Small intestine (tissue), 7 donors: Measurements from ENCODE around the gene MFAP4. TPM values are rescaled to one million over a fixed set of nuclear protein-coding genes. Genes with fewer than 3 reads are reported as not detected.
A peak's percentile ranks its signal among the peaks of the same experiment; 100 is the strongest.

Experiments
- DNase-seq, 2 donors: peaks; one replicate each; pipeline versions ENCODE4 v3.0.0 to v3.0.0-alpha.2; 2013
- FAIRE-seq: peaks from 2 replicates; lab custom pipeline; 2012; peaks lifted over from hg19 to GRCh38; lab: Jason Lieb, UNC
- H3K27ac ChIP-seq, 3 donors: one replicate each; pipeline ENCODE4 v1.5.1; 2013; ENCODE audit warnings: low read length in 2 of 3, mild to moderate bottlenecking in 2 of 3, control low read depth in 1 of 3, inconsistent platforms in 1 of 3, low read depth in 1 of 3, moderate library complexity in 1 of 3
- H3K27me3 ChIP-seq, 3 donors: one replicate each; pipeline ENCODE4 v1.6.1; 2013; ENCODE audit warnings: low read length in 3 of 3, inconsistent platforms in 1 of 3; ENCODE audit not compliant: control insufficient read depth in 3 of 3, insufficient read depth in 3 of 3
- H3K36me3 ChIP-seq, 3 donors: one replicate each; pipeline ENCODE4 v1.6.1; 2013; ENCODE audit warnings: low read length in 3 of 3, inconsistent platforms in 1 of 3, low read depth in 1 of 3, mild to moderate bottlenecking in 1 of 3, moderate library complexity in 1 of 3; ENCODE audit not compliant: control insufficient read depth in 3 of 3, insufficient read depth in 2 of 3
- H3K4me1 ChIP-seq, 3 donors: one replicate each; pipeline ENCODE4 v1.6.1; 2013; ENCODE audit warnings: low read length in 2 of 3, inconsistent platforms in 1 of 3, low read depth in 1 of 3, mild to moderate bottlenecking in 1 of 3, moderate library complexity in 1 of 3; ENCODE audit not compliant: control insufficient read depth in 3 of 3, insufficient read depth in 2 of 3
- H3K4me3 ChIP-seq, 3 donors: one replicate each; pipeline ENCODE4 v1.5.1; 2013; ENCODE audit warnings: low read length in 3 of 3, control low read depth in 1 of 3, inconsistent platforms in 1 of 3, low read depth in 1 of 3, mild to moderate bottlenecking in 1 of 3, moderate library complexity in 1 of 3
- H3K9me3 ChIP-seq, 2 donors: one replicate each; pipeline ENCODE4 v1.6.1; 2013; ENCODE audit warnings: low read depth in 1 of 2, low read length in 1 of 2; ENCODE audit not compliant: control insufficient read depth in 2 of 2, insufficient read depth in 1 of 2
- WGBS, 3 donors: extraction: QIAGEN DNeasy Blood & Tissue Kit; methylation state at CpG; one replicate each; pipeline ENCODE4 v1.1.7; 2013; 5-methylcytosine and 5-hydroxymethylcytosine counted together
- polyA plus RNA-seq, 4 donors: library from polyadenylated mRNA; stranded (reverse) in 3 of 4; unstranded in 1 of 4; fragments of 200-250 nt in 3 of 4; fragments of 120-200 nt in 1 of 4; gene quantifications; one replicate each; pipeline versions ENCODE4 v1.2.1 to v1.2.3, GENCODE V29; 2013
- donor health status: healthy with polysubstance abuse.
- donor health status: control.
- donor health status: control.
- donor health status: Bipolar disorder and iron deficiency.
- donor health status: healthy.

Gene MFAP4
- polyA plus RNA-seq, 4 donors = 2.2 to 108 (median 35.4) TPM

DNA sequence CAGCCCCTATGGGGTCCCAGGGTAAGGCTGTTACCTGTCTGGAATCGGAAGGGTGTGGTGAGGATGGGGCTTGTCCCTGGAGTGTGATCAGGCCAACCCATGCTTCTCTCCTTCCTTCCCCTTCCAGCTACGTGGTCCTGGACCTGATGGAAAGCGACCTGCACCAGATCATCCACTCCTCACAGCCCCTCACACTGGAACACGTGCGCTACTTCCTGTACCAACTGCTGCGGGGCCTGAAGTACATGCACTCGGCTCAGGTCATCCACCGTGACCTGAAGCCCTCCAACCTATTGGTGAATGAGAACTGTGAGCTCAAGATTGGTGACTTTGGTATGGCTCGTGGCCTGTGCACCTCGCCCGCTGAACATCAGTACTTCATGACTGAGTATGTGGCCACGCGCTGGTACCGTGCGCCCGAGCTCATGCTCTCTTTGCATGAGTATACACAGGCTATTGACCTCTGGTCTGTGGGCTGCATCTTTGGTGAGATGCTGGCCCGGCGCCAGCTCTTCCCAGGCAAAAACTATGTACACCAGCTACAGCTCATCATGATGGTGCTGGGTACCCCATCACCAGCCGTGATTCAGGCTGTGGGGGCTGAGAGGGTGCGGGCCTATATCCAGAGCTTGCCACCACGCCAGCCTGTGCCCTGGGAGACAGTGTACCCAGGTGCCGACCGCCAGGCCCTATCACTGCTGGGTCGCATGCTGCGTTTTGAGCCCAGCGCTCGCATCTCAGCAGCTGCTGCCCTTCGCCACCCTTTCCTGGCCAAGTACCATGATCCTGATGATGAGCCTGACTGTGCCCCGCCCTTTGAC is 6.3 kb downstream of the MFAP4 start:
- Histone ChIP-seq H3K4me1 (peaks cover 0 to 30% (median 7%) of the 10 kb centered on the region in 3 donors), H3K27ac (no peak overlapping the region), H3K4me3 (no peak overlapping the region), H3K36me3 (peaks cover 4 to 58% (median 12%) of the 10 kb centered on the region in 3 donors), H3K9me3 (no peaks in the 10 kb centered on the region), H3K27me3 (no peaks in the 10 kb centered on the region)
- FAIRE-seq (no peak), DNase-seq (no peak)
- 90 to 94% (median 94%) methylated on average over 29 of the region's 29 CpGs for WGBS, 3 donors

DNA sequence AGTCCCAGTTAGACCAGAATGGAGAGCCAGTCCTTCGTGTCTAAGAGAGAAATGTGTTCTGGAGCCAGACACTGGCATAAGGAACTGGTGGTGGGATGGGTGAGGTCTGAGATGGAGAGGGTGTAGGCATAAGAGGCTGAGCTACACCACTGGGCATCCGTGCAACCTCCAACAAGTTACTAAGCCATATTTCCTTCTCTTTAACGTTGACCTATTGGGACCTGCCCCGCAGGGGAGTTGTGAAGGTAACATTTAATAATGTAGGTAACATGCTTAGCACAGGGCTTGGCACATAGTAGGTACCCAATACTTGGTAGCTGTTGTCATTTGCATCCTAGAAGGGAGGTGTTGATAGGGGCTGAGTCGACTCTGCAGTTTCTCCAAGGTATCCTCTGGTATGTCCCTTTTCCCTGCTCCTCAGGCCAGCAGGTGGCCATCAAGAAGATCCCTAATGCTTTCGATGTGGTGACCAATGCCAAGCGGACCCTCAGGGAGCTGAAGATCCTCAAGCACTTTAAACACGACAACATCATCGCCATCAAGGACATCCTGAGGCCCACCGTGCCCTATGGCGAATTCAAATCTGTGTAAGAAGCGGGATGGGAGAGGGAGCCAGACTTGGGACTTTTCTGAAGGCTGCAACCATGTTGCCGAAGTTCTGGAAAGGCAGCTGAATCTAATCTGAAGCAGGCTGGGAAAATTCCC is 7.5 kb downstream of the MFAP4 start:
- no peaks in the 10 kb centered on the region for H3K27me3 ChIP-seq
- FAIRE-seq (no peak), DNase-seq (no peak)
- peaks cover 0 to 18% (median 7%) of the 10 kb centered on the region in 3 donors for H3K4me1 ChIP-seq
- peak overlapping the region; percentile 78 to 99 (median 97) for H3K27ac ChIP-seq
- H3K4me3 ChIP-seq = peak overlapping the region; percentile 70 to 93 (median 90)
- peaks cover 4 to 47% (median 12%) of the 10 kb centered on the region in 3 donors for H3K36me3 ChIP-seq
- H3K9me3 ChIP-seq = no peaks in the 10 kb centered on the region
- WGBS, 3 donors = 78 to 84% (median 81%) methylated on average over 13 of the region's 13 CpGs

GRCh38 chr17:19378416-19379360 is 8.3 kb downstream of the MFAP4 start, which contains the start of gene MAPK7:
Gene MAPK7, plus strand, starts transcription at chr17:19378498. Its CDS starts 403 bp downstream, at chr17:19378901.
- Histone ChIP-seq H3K9me3 (no peaks in the 10 kb centered on the region), H3K36me3 (peaks cover 4 to 38% (median 9%) of the 10 kb centered on the region in 3 donors), H3K27me3 (no peaks in the 10 kb centered on the region), H3K27ac (peak within 1 kb of the TSS; percentile 95 to 99 (median 97)), H3K4me1 (peaks cover 0 to 15% (median 7%) of the 10 kb centered on the region in 3 donors), H3K4me3 (peak within 1 kb of the TSS; percentile 70 to 93 (median 90))
- no peak for FAIRE-seq
- peak; percentile 50 to 57 for DNase-seq
- 3 to 12% (median 8%) methylated on average over 52 to 69 of the region's 69 CpGs for WGBS, 3 donors

DNA sequence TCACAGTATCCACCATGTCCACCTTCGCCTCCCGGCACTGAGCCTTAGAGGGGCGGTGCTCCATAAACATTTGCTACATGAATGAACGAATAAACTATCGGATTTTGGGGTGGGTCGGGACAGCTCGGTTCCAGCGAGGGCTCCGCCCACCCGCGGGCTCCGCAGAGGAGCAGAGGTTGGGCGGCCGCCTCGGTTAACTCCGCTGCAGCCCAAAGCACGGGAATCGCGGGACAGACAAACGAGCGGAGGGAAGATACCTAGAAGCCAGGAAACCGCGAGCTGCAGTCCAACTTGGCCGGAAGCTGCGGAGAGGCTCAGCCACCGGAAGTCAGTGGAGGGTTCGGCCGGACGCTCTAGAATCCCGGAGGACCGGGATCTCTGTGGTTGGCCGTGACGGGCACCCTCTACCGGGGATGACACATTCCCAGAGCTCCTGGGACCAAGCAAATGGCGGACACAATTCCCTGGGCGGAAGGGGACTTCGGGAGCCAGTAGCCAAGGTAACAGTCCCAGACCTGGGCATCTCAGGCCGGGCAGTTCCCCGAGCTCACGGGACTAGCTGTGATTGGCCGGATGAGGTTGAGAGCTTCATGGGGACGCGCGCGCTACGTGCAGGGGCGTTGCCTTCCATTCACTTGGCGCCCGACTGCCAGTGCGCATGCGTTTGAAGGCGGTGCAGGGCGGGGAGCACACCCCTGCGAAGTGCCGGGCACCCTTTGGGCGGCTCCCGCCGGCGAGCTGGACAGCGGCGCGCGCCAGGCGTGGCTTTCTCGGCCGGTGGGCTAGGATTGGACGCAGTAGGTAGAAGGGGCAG is 9.2 kb downstream of the MFAP4 start:
- 0% methylated on average over 67 of the region's 67 CpGs for WGBS, 3 donors
- no peaks in the 10 kb centered on the region for H3K27me3 ChIP-seq
- no peak for FAIRE-seq
- peaks cover 0 to 14% (median 7%) of the 10 kb centered on the region in 3 donors for H3K4me1 ChIP-seq
- peak; percentile 99 for DNase-seq
- H3K4me3 ChIP-seq = peak overlapping the region; percentile 70 to 93 (median 90)
- H3K36me3 ChIP-seq = peaks cover 4 to 29% (median 8%) of the 10 kb centered on the region in 3 donors
- peak overlapping the region; percentile 95 to 99 (median 97) for H3K27ac ChIP-seq
- no peaks in the 10 kb centered on the region for H3K9me3 ChIP-seq

DNA sequence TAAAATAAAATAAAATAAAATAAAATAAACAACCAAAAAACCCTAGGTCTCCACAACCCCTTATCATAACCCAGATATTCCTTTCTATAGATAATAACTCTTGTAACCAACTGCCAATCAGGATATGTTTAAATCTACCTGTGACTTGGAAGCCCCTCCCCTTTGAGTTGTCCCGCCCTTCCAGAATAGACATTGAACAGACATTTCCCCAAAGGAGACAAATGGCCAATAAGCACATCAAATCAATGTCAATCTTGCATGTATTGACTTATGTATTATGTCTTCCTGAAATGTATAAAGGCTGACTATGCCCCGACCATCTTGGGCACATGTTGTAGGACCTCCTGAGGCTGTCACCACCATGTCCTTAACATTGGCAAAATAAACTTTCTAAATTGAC is 10.2 kb downstream of the MFAP4 start:
- no peaks in the 10 kb centered on the region for H3K27me3 ChIP-seq
- peak overlapping the region in 2 of 3 donors; percentile 76 to 93 for H3K4me3 ChIP-seq
- WGBS, 3 donors = 6 to 40% (median 21%) methylated on average over 2 of the region's 2 CpGs
- H3K27ac ChIP-seq = peak overlapping the region; percentile 71 to 99 (median 95)
- no peaks in the 10 kb centered on the region for H3K9me3 ChIP-seq
- FAIRE-seq (no peak), DNase-seq (peak; percentile 57 to 66)
- H3K36me3 ChIP-seq = peaks cover 4 to 19% (median 5%) of the 10 kb centered on the region in 3 donors
- H3K4me1 ChIP-seq = peaks cover 0 to 7% (median 7%) of the 10 kb centered on the region in 3 donors

GRCh38 chr17:19375732-19376131 is 11.3 kb downstream of the MFAP4 start:
- FAIRE-seq = no peak

DNA sequence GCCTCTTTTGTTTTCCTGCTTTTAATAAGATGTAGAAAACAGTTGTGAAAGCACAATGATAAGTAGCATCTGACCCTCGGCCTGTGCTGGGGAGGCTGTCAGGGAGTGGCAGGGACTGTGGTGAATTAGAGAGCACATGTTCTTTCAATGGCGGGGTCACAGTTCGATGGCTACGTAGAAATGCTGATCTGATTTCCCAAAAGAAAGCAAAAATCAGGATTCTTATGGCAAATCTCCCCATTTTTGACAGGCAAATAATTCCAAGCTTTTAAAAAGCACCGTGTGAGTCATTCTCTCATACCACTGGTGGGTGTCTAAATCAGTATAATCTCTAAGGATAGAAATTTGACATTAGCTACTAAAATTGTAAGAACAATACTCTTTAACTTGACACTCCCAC is 12.9 kb downstream of the MFAP4 start:
- Histone ChIP-seq H3K27ac (no peak overlapping the region), H3K36me3 (no peaks in the 10 kb centered on the region), H3K27me3 (no peaks in the 10 kb centered on the region), H3K9me3 (peaks cover 0 to 5% of the 10 kb centered on the region in 2 donors), H3K4me3 (no peak overlapping the region), H3K4me1 (peaks cover 0 to 7% (median 3%) of the 10 kb centered on the region in 3 donors)
- FAIRE-seq (no peak), DNase-seq (no peak)
- WGBS, 3 donors = 54 to 68% (median 65%) methylated on average over 5 of the region's 5 CpGs

More at GRCh38 chr17:19375732-19376131, 11.3 kb downstream of the MFAP4 start:
- WGBS, 3 donors = 66 to 93% (median 90%) methylated on average over 1 of the region's 1 CpG
- no peak for DNase-seq
- H3K4me1 ChIP-seq = peaks cover 0 to 7% (median 7%) of the 10 kb centered on the region in 3 donors
- no peak overlapping the region for H3K4me3 ChIP-seq
- H3K9me3 ChIP-seq = no peaks in the 10 kb centered on the region
- H3K27me3 ChIP-seq = no peaks in the 10 kb centered on the region
- H3K27ac ChIP-seq = no peak overlapping the region
- peaks cover 0 to 9% (median 0%) of the 10 kb centered on the region in 3 donors for H3K36me3 ChIP-seq
